H1 (cell line): ENCODE results near the gene HES4. TPM values are rescaled to one million over a fixed set of nuclear protein-coding genes. Genes with fewer than 3 reads are reported as not detected.

Source experiments
- ASH2L ChIP-seq: fragments of 200-600, 300-600 bp; sonication (generic); IDR thresholded peaks from one replicate; pipeline ENCODE4 v1.7.1; 2017; ENCODE audit warnings: low read length
- BCL11A ChIP-seq, 2 experiments: IDR thresholded peaks; one replicate each; pipeline ENCODE4 v1.6.1; 2011; ENCODE audit warnings: low read depth in 2 of 2, low read length in 2 of 2, mild to moderate bottlenecking in 2 of 2
- HDAC2 ChIP-seq, 2 experiments: fragments of 300-600 bp in 1 of 2; sonication (generic) in 1 of 2; IDR thresholded peaks; 2 replicates each; pipeline ENCODE4 v1.6.1; 2011 to 2012; ENCODE audit warnings: low read depth in 2 of 2, low read length in 2 of 2, mild to moderate bottlenecking in 2 of 2, moderate library complexity in 2 of 2, borderline replicate concordance in 1 of 2, inconsistent platforms in 1 of 2
- KDM4A ChIP-seq: IDR thresholded peaks from one replicate; pipeline ENCODE4 v1.7.1; 2012; ENCODE audit warnings: low read depth, mild to moderate bottlenecking, moderate library complexity, low read length, inconsistent platforms; ENCODE audit not compliant: severe bottlenecking
- NANOG ChIP-seq: IDR thresholded peaks from 2 replicates; pipeline ENCODE4 v1.6.1; 2011; ENCODE audit warnings: low read length, low read depth, mild to moderate bottlenecking, inconsistent platforms; ENCODE audit not compliant: insufficient read depth, poor library complexity, severe bottlenecking
- PHF8 ChIP-seq: fragments of 200-600 bp; sonication (generic); conservative IDR thresholded peaks from 2 replicates; pipeline ENCODE4 v1.7.1; 2012; ENCODE audit warnings: low read depth, mild to moderate bottlenecking, inconsistent platforms, low read length, moderate library complexity
- POLR2A ChIP-seq, 2 experiments: IDR thresholded peaks; 1 replicate in 1 of 2; 2 replicates in 1 of 2; pipeline ENCODE4 v1.6.1; 2011; ENCODE audit warnings: low read depth in 2 of 2, low read length in 2 of 2, mild to moderate bottlenecking in 2 of 2; ENCODE audit errors: control extremely low read depth in 1 of 2
- SIN3A ChIP-seq, 2 experiments: IDR thresholded peaks in 1 of 2; conservative IDR thresholded peaks in 1 of 2; 2 replicates each; pipeline ENCODE4 v1.6.1; 2011 to 2012; ENCODE audit warnings: low read length in 2 of 2, improper control_type of control experiment in 1 of 2, low read depth in 1 of 2, mild to moderate bottlenecking in 1 of 2
- SP1 ChIP-seq: IDR thresholded peaks from 2 replicates; pipeline ENCODE4 v1.6.1; 2011; ENCODE audit warnings: low read depth, low read length
- TAF1 ChIP-seq: IDR thresholded peaks from 2 replicates; pipeline ENCODE4 v1.6.1; 2011; ENCODE audit warnings: mild to moderate bottlenecking, low read depth, low read length
- polyA plus RNA-seq, 7 experiments: library from polyadenylated mRNA; depleted of rRNA in 3 of 7; stranded (reverse) in 5 of 7; unstranded in 2 of 7; fragments of >200 nt in 5 of 7; fragments of 200-250 nt in 2 of 7; gene quantifications; 1 replicate in 5 of 7; 2 replicates in 1 of 7; 4 replicates in 1 of 7; pipeline versions ENCODE4 v1.2.1 to v1.2.3, GENCODE V29; 2011 to 2013; ENCODE audit warnings: missing spikeins in 2 of 7, mixed read lengths in 2 of 7
- total RNA-seq: library from RNA; stranded (reverse); fragmentation: NEBNext Ultra II Directional; extraction: Animal tissue kit (Norgen Biotek cat#: 25700); gene quantifications from 2 replicates; pipeline ENCODE4 v1.2.1, GENCODE V29; 2021
- TF ChIP-seq, protein P1 (sequence below), 3 experiments: IDR thresholded peaks; 1 replicate in 2 of 3; 2 replicates in 1 of 3; pipeline versions ENCODE4 v1.5.1 to v1.6.1; 2011; ENCODE audit warnings: low read length in 3 of 3, mild to moderate bottlenecking in 3 of 3, inconsistent platforms in 2 of 3, low read depth in 1 of 3, moderate library complexity in 1 of 3; ENCODE audit not compliant: insufficient read depth in 1 of 3; ENCODE audit errors: control extremely low read depth in 1 of 3
- TF ChIP-seq, protein P2 (sequence below): IDR thresholded peaks from 2 replicates; pipeline ENCODE4 v1.6.1; 2012; ENCODE audit warnings: low read length, inconsistent platforms
- TF ChIP-seq, protein P3 (sequence below): IDR thresholded peaks from 2 replicates; pipeline ENCODE4 v1.6.1; 2012; ENCODE audit warnings: inconsistent platforms

HES4 gene
- total and polyA plus RNA-seq, 2 of the 8 experiments (the other 6 are each of a cell fraction or from before 2014, with no cell fraction given), result 2.8 to 3.5 TPM

DNA sequence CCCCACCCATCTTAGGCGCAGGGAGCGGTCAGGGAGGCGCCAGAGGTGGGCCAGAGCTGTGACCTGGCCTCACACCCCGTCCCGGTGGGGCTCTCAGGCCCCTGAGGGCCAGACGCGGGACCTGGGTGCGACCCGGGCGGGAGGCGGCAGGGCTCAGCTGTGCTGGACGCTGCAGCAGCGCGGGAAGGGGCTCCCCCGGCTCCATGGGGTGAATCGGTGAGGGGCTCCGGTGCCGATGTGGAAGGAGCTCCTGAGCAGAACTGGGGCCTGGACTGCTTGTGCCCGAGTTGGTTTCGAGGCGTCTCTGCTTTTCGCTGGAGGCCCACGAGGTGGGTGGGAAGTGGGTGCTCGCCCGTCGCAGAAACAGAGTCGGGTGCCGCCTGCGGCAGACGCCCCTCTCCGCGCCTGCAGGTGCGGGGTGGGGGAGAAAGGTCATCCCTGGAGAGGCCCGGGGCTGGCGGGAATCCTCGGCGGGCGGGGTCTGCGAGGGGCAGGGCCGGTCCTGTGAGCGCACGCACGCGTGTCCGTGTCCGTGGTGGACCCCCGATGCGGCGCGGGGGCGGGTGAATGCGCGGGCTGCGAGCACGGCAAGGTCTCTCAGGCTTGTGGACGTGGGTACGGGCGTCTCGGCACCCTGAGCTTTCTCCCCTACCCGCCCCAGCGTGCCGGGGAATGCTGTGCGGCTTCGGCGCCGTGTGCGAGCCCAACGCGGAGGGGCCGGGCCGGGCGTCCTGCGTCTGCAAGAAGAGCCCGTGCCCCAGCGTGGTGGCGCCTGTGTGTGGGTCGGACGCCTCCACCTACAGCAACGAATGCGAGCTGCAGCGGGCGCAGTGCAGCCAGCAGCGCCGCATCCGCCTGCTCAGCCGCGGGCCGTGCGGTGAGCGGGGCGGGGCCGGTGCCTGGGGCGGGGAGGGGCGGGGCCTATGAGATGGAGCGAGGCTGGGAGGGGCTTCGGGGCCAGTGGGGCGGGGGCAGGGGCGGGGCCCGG lies 40.4 kb upstream of the HES4 start (continued):
- TF ChIP-seq, protein P1, sequence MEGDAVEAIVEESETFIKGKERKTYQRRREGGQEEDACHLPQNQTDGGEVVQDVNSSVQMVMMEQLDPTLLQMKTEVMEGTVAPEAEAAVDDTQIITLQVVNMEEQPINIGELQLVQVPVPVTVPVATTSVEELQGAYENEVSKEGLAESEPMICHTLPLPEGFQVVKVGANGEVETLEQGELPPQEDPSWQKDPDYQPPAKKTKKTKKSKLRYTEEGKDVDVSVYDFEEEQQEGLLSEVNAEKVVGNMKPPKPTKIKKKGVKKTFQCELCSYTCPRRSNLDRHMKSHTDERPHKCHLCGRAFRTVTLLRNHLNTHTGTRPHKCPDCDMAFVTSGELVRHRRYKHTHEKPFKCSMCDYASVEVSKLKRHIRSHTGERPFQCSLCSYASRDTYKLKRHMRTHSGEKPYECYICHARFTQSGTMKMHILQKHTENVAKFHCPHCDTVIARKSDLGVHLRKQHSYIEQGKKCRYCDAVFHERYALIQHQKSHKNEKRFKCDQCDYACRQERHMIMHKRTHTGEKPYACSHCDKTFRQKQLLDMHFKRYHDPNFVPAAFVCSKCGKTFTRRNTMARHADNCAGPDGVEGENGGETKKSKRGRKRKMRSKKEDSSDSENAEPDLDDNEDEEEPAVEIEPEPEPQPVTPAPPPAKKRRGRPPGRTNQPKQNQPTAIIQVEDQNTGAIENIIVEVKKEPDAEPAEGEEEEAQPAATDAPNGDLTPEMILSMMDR (IDR thresholded peaks at IDR 0.05; ENCODE audit: control extremely low read depth in 1 of 3, insufficient read depth in 1 of 3, low read depth in 1 of 3, low read length in 3 of 3), result peak in 2 of 3 experiments; percentile 1 to 28; a peak in 3 of 4 replicates
- peak; percentile 25 for TF ChIP-seq ASH2L
- no peak for TF ChIP-seq NANOG
- TF ChIP-seq, protein P2, sequence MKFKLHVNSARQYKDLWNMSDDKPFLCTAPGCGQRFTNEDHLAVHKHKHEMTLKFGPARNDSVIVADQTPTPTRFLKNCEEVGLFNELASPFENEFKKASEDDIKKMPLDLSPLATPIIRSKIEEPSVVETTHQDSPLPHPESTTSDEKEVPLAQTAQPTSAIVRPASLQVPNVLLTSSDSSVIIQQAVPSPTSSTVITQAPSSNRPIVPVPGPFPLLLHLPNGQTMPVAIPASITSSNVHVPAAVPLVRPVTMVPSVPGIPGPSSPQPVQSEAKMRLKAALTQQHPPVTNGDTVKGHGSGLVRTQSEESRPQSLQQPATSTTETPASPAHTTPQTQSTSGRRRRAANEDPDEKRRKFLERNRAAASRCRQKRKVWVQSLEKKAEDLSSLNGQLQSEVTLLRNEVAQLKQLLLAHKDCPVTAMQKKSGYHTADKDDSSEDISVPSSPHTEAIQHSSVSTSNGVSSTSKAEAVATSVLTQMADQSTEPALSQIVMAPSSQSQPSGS, result no peak
- TF ChIP-seq, protein P3, sequence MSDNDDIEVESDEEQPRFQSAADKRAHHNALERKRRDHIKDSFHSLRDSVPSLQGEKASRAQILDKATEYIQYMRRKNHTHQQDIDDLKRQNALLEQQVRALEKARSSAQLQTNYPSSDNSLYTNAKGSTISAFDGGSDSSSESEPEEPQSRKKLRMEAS, result peak; percentile 57; the same call in 1 of the 2 replicates
- TF ChIP-seq BCL11A (IDR thresholded peaks at IDR 0.05; ENCODE audit: low read depth in 2 of 2, low read length in 2 of 2), result no peak
- no peak for TF ChIP-seq POLR2A (IDR thresholded peaks at IDR 0.05; ENCODE audit: control extremely low read depth in 1 of 2, low read depth in 2 of 2, low read length in 2 of 2)
- TF ChIP-seq SP1, result no peak
- TF ChIP-seq TAF1, result 0 out of 2 replicates have a peak, but pooled peaks have one; percentile 19
- 0 out of 4 replicates have a peak, but pooled peaks of 1 of the 2 experiments have one; percentile 37 for TF ChIP-seq HDAC2 (IDR thresholded peaks at IDR 0.05; ENCODE audit: borderline replicate concordance in 1 of 2, low read depth in 2 of 2, low read length in 2 of 2)
- no peak for TF ChIP-seq PHF8
- no peak for TF ChIP-seq SIN3A (conservative IDR thresholded peaks at IDR 0.05 in 1 of 2, IDR thresholded peaks at IDR 0.05 in 1 of 2; ENCODE audit: low read depth in 1 of 2, low read length in 2 of 2)
- peak; percentile 19 for TF ChIP-seq KDM4A
